Trophoblast cell (in vitro differentiated cells and primary cell): Measurements from ENCODE around the gene DBNDD1.

Experiments used
- DNase-seq, 2 donors: peaks; one replicate each; pipeline ENCODE4 v3.0.0-alpha.2; 2016
- H2AFZ ChIP-seq: 2 replicates; pipeline ENCODE4 v1.6.1; 2013; ENCODE audit warnings: low read length, moderate library complexity, mild to moderate bottlenecking; ENCODE audit not compliant: insufficient read depth, poor library complexity
- H2AK5ac ChIP-seq: 2 replicates; pipeline ENCODE4 v1.6.1; 2013; ENCODE audit warnings: mild to moderate bottlenecking, low read length
- H2BK120ac ChIP-seq: 2 replicates; pipeline ENCODE4 v1.6.1; 2013; ENCODE audit warnings: low read length, mild to moderate bottlenecking, moderate library complexity; ENCODE audit not compliant: insufficient read depth, poor library complexity
- H2BK12ac ChIP-seq: 2 replicates; pipeline ENCODE4 v1.6.1; 2013; ENCODE audit warnings: mild to moderate bottlenecking, low read length, moderate library complexity
- H2BK5ac ChIP-seq: 2 replicates; pipeline ENCODE4 v1.6.1; 2013; ENCODE audit warnings: low read length, low read depth, moderate library complexity, mild to moderate bottlenecking; ENCODE audit not compliant: poor library complexity
- H3K14ac ChIP-seq: 2 replicates; pipeline ENCODE4 v1.6.1; 2013; ENCODE audit warnings: mild to moderate bottlenecking, low read length
- H3K18ac ChIP-seq: 2 replicates; pipeline ENCODE4 v1.6.1; 2013; ENCODE audit warnings: mild to moderate bottlenecking, low read length
- H3K23ac ChIP-seq: 2 replicates; pipeline ENCODE4 v1.6.1; 2013; ENCODE audit warnings: low read length
- H3K27ac ChIP-seq: 2 replicates; pipeline ENCODE4 v1.5.1; 2013; ENCODE audit warnings: low read depth, mild to moderate bottlenecking, inconsistent platforms, low read length, moderate library complexity
- H3K27me3 ChIP-seq: 2 replicates; pipeline ENCODE4 v1.6.1; 2013; ENCODE audit warnings: inconsistent platforms, mild to moderate bottlenecking, low read length, moderate library complexity; ENCODE audit not compliant: insufficient read depth
- H3K36me3 ChIP-seq, 2 experiments: 1 replicate in 1 of 2; 2 replicates in 1 of 2; pipeline ENCODE4 v1.6.1; 2013; ENCODE audit warnings: low read length in 2 of 2, mild to moderate bottlenecking in 2 of 2, moderate library complexity in 1 of 2; ENCODE audit not compliant: insufficient read depth in 2 of 2, control insufficient read depth in 1 of 2
- H3K4ac ChIP-seq: 2 replicates; pipeline ENCODE4 v1.6.1; 2013; ENCODE audit warnings: low read depth, mild to moderate bottlenecking, low read length, moderate library complexity
- H3K4me1 ChIP-seq, 2 experiments: 1 replicate in 1 of 2; 2 replicates in 1 of 2; pipeline ENCODE4 v1.6.1; 2013; ENCODE audit warnings: low read length in 2 of 2, mild to moderate bottlenecking in 2 of 2, moderate library complexity in 1 of 2; ENCODE audit not compliant: insufficient read depth in 2 of 2, control insufficient read depth in 1 of 2
- H3K4me2 ChIP-seq: 2 replicates; pipeline ENCODE4 v1.6.1; 2013; ENCODE audit warnings: inconsistent platforms, mild to moderate bottlenecking, low read length, moderate library complexity
- H3K4me3 ChIP-seq: 2 replicates; pipeline ENCODE4 v1.5.1; 2013; ENCODE audit warnings: mild to moderate bottlenecking, low read depth, low read length, inconsistent platforms
- H3K79me1 ChIP-seq: one replicate; pipeline ENCODE4 v1.6.1; 2013; ENCODE audit warnings: low read length
- H3K79me2 ChIP-seq: 2 replicates; pipeline ENCODE4 v1.6.1; 2013; ENCODE audit warnings: low read length, mild to moderate bottlenecking; ENCODE audit not compliant: control insufficient read depth, insufficient read depth, poor library complexity
- H3K9ac ChIP-seq: 2 replicates; pipeline ENCODE4 v1.6.1; 2013; ENCODE audit warnings: mild to moderate bottlenecking, low read length
- H3K9me3 ChIP-seq: 2 replicates; pipeline ENCODE4 v1.6.1; 2013; ENCODE audit warnings: low read depth, mild to moderate bottlenecking, control low read depth, inconsistent platforms, low read length; ENCODE audit not compliant: insufficient read depth
- H4K12ac ChIP-seq: 2 replicates; pipeline ENCODE4 v1.6.1; 2013; ENCODE audit warnings: low read depth, mild to moderate bottlenecking, low read length, moderate library complexity
- H4K8ac ChIP-seq: 2 replicates; pipeline ENCODE4 v1.6.1; 2013; ENCODE audit warnings: low read depth, mild to moderate bottlenecking, low read length, moderate library complexity
- H4K91ac ChIP-seq: one replicate; pipeline ENCODE4 v1.6.1; 2013; ENCODE audit warnings: low read depth, mild to moderate bottlenecking, low read length, moderate library complexity
- WGBS: extraction: QIAGEN DNeasy Blood & Tissue Kit; methylation state at CpG from one replicate; pipeline ENCODE4 v1.1.7; 2013; ENCODE audit warnings: missing lambda C conversion rate; ENCODE audit not compliant: insufficient read length, insufficient coverage; ENCODE audit errors: extremely low coverage; 5-methylcytosine and 5-hydroxymethylcytosine counted together

Gene DBNDD1

GRCh38 chr16:89958068-89958467 is 61.2 kb downstream of the DBNDD1 start:
- DNase-seq: peak in 1 of 2 donors; percentile 14
- no peak overlapping the region for H2BK5ac ChIP-seq
- H4K8ac ChIP-seq: no peak overlapping the region
- no peaks in the 10 kb centered on the region for H3K79me1 ChIP-seq
- no peaks in the 10 kb centered on the region for H3K79me2 ChIP-seq
- H3K14ac ChIP-seq: no peak overlapping the region
- no peak overlapping the region for H2BK120ac ChIP-seq
- H3K4ac ChIP-seq: no peak overlapping the region
- no peak overlapping the region for H2BK12ac ChIP-seq
- no peak overlapping the region for H3K9ac ChIP-seq
- no peak overlapping the region for H2AFZ ChIP-seq
- peaks cover 2% of the 10 kb centered on the region for H3K9me3 ChIP-seq
- H3K23ac ChIP-seq: no peak overlapping the region
- H3K4me2 ChIP-seq: no peak overlapping the region
- no peak overlapping the region for H3K27ac ChIP-seq
- no peaks in the 10 kb centered on the region for H3K27me3 ChIP-seq
- peaks cover 48 to 66% of the 10 kb centered on the region in 2 experiments for H3K36me3 ChIP-seq
- peaks cover 0 to 5% of the 10 kb centered on the region in 2 experiments for H3K4me1 ChIP-seq
- no peak overlapping the region for H4K12ac ChIP-seq
- H4K91ac ChIP-seq: no peak overlapping the region
- no CpG with 5 or more reads among the region's 7 CpGs for WGBS
- H3K18ac ChIP-seq: no peak overlapping the region
- H2AK5ac ChIP-seq: no peak overlapping the region
- no peak overlapping the region for H3K4me3 ChIP-seq

GRCh38 chr16:89957216-89957785 is 62.0 kb downstream of the DBNDD1 start:
- H3K4ac ChIP-seq: no peak overlapping the region
- H2BK12ac ChIP-seq: no peak overlapping the region
- H2BK120ac ChIP-seq: no peak overlapping the region
- no CpG with 5 or more reads among the region's 23 CpGs for WGBS
- peaks cover 2% of the 10 kb centered on the region for H3K9me3 ChIP-seq
- H3K4me2 ChIP-seq: no peak overlapping the region
- H4K91ac ChIP-seq: no peak overlapping the region
- peaks cover 46 to 61% of the 10 kb centered on the region in 2 experiments for H3K36me3 ChIP-seq
- no peak overlapping the region for H3K14ac ChIP-seq
- peaks cover 0 to 5% of the 10 kb centered on the region in 2 experiments for H3K4me1 ChIP-seq
- H3K23ac ChIP-seq: no peak overlapping the region
- H3K4me3 ChIP-seq: no peak overlapping the region
- no peak overlapping the region for H3K27ac ChIP-seq
- H3K79me2 ChIP-seq: no peaks in the 10 kb centered on the region
- no peak overlapping the region for H2AK5ac ChIP-seq
- H2BK5ac ChIP-seq: no peak overlapping the region
- H4K8ac ChIP-seq: no peak overlapping the region
- no peaks in the 10 kb centered on the region for H3K79me1 ChIP-seq
- no peak for DNase-seq
- no peaks in the 10 kb centered on the region for H3K27me3 ChIP-seq
- H3K18ac ChIP-seq: no peak overlapping the region
- H3K9ac ChIP-seq: no peak overlapping the region
- H2AFZ ChIP-seq: no peak overlapping the region
- H4K12ac ChIP-seq: no peak overlapping the region

GRCh38 chr16:89956505-89957215 is 62.6 kb downstream of the DBNDD1 start:
- Histone ChIP-seq H3K9ac (no peak overlapping the region), H2BK12ac (no peak overlapping the region), H3K23ac (no peak overlapping the region), H3K9me3 (peaks cover 2% of the 10 kb centered on the region), H3K14ac (no peak overlapping the region), H3K79me2 (no peaks in the 10 kb centered on the region), H3K27me3 (no peaks in the 10 kb centered on the region), H3K18ac (no peak overlapping the region), H4K8ac (no peak overlapping the region), H3K36me3 (peaks cover 43 to 57% of the 10 kb centered on the region in 2 experiments), H2AK5ac (no peak overlapping the region), H4K12ac (peak overlapping the region; percentile 9), H3K4me3 (no peak overlapping the region), H3K4ac (no peak overlapping the region), H3K4me1 (peaks cover 0 to 5% of the 10 kb centered on the region in 2 experiments), H3K27ac (no peak overlapping the region), H3K79me1 (no peaks in the 10 kb centered on the region), H2BK120ac (no peak overlapping the region), H4K91ac (no peak overlapping the region), H3K4me2 (no peak overlapping the region), H2AFZ (no peak overlapping the region), H2BK5ac (no peak overlapping the region)
- WGBS: no CpG with 5 or more reads among the region's 15 CpGs
- DNase-seq: no peak

GRCh38 chr16:89955001-89955685 is 64.1 kb downstream of the DBNDD1 start:
- Histone ChIP-seq H3K23ac (no peak overlapping the region), H3K4me2 (no peak overlapping the region), H3K79me2 (no peaks in the 10 kb centered on the region), H3K4ac (no peak overlapping the region), H3K79me1 (no peaks in the 10 kb centered on the region), H4K12ac (no peak overlapping the region), H4K91ac (no peak overlapping the region), H2BK12ac (no peak overlapping the region), H3K27ac (no peak overlapping the region), H2BK120ac (no peak overlapping the region), H2BK5ac (no peak overlapping the region), H3K18ac (no peak overlapping the region), H3K27me3 (no peaks in the 10 kb centered on the region), H2AK5ac (no peak overlapping the region), H3K9me3 (peaks cover 2% of the 10 kb centered on the region), H3K14ac (no peak overlapping the region), H3K36me3 (peaks cover 34 to 47% of the 10 kb centered on the region in 2 experiments), H4K8ac (no peak overlapping the region), H3K4me3 (no peak overlapping the region), H3K4me1 (no peaks in the 10 kb centered on the region), H2AFZ (no peak overlapping the region), H3K9ac (no peak overlapping the region)
- WGBS: no CpG with 5 or more reads among the region's 15 CpGs
- no peak for DNase-seq
